Skeletal muscle tissue (tissue), 4 donors: ENCODE results near the gene ZACN. TPM values are rescaled to one million over a fixed set of nuclear protein-coding genes. Genes with fewer than 3 reads are reported as not detected.
"Not testable (repeated sequence)": the region's sequence is repeated elsewhere in the genome, so short reads cannot be mapped to it uniquely, and the experiment has no call there.

Source experiments
- H3K27ac ChIP-seq: one replicate; pipeline ENCODE4 v1.7.0; 2013; ENCODE audit warnings: mild to moderate bottlenecking, low read depth, low read length, inconsistent platforms
- H3K27me3 ChIP-seq, 3 donors: one replicate each; pipeline ENCODE4 v1.7.0; 2013; ENCODE audit warnings: low read length in 3 of 3; ENCODE audit not compliant: control insufficient read depth in 3 of 3, insufficient read depth in 3 of 3
- H3K36me3 ChIP-seq, 3 donors: one replicate each; pipeline ENCODE4 v1.7.0; 2013; ENCODE audit warnings: low read length in 3 of 3; ENCODE audit not compliant: control insufficient read depth in 3 of 3, insufficient read depth in 3 of 3
- H3K4me1 ChIP-seq, 3 donors: one replicate each; pipeline ENCODE4 v1.7.0; 2013; ENCODE audit warnings: low read length in 3 of 3, mild to moderate bottlenecking in 3 of 3; ENCODE audit not compliant: control insufficient read depth in 3 of 3, insufficient read depth in 3 of 3
- H3K4me3 ChIP-seq, 3 donors: one replicate each; pipeline ENCODE4 v1.7.0; 2013; ENCODE audit warnings: low read length in 3 of 3
- H3K9ac ChIP-seq, 3 donors: one replicate each; pipeline ENCODE4 v1.7.0; 2013; ENCODE audit warnings: low read length in 3 of 3, mild to moderate bottlenecking in 3 of 3, moderate library complexity in 2 of 3, low read depth in 1 of 3
- H3K9me3 ChIP-seq, 3 donors: one replicate each; pipeline ENCODE4 v1.7.0; 2013; ENCODE audit warnings: low read length in 3 of 3; ENCODE audit not compliant: control insufficient read depth in 3 of 3
- total RNA-seq: library from RNA; depleted of rRNA; stranded (reverse); fragments of >200 nt; gene quantifications from one replicate; pipeline ENCODE4 v1.2.3, GENCODE V29; 2014
- donor health status: Osteomylitis.

The ZACN gene
- total RNA-seq, 1 donor from 2014 or later, result not detected

GRCh38 chr17:76053246-76054111, 25.5 kb upstream of the ZACN start:
- H3K36me3 ChIP-seq, result peaks cover 58 to 66% (median 63%) of the 10 kb centered on the region in 3 donors
- no peaks in the 10 kb centered on the region for H3K9me3 ChIP-seq
- peaks cover 0 to 3% (median 0%) of the 10 kb centered on the region in 3 donors for H3K4me1 ChIP-seq
- H3K9ac ChIP-seq, result no peak overlapping the region
- H3K4me3 ChIP-seq, result no peak overlapping the region
- H3K27ac ChIP-seq, result no peak overlapping the region
- no peaks in the 10 kb centered on the region for H3K27me3 ChIP-seq

GRCh38 chr17:76054112-76054476, 24.9 kb upstream of the ZACN start:
- H3K4me3 ChIP-seq, result no peak overlapping the region
- no peaks in the 10 kb centered on the region for H3K9me3 ChIP-seq
- H3K9ac ChIP-seq, result no peak overlapping the region
- H3K4me1 ChIP-seq, result peaks cover 0 to 3% (median 0%) of the 10 kb centered on the region in 3 donors
- no peaks in the 10 kb centered on the region for H3K27me3 ChIP-seq
- peaks cover 58 to 67% (median 63%) of the 10 kb centered on the region in 3 donors for H3K36me3 ChIP-seq
- H3K27ac ChIP-seq, result no peak overlapping the region

GRCh38 chr17:76056882-76057281, 22.1 kb upstream of the ZACN start:
- Histone ChIP-seq H3K9ac (no peak overlapping the region), H3K36me3 (peaks cover 63 to 66% (median 66%) of the 10 kb centered on the region in 3 donors), H3K4me3 (no peak overlapping the region), H3K4me1 (no peaks in the 10 kb centered on the region), H3K27ac (no peak overlapping the region), H3K27me3 (no peaks in the 10 kb centered on the region), H3K9me3 (no peaks in the 10 kb centered on the region)

- not testable (repeated sequence) for H3K9me3 ChIP-seq, H3K4me3 ChIP-seq, H3K27ac ChIP-seq, H3K4me1 ChIP-seq, H3K9ac ChIP-seq, H3K27me3 ChIP-seq
- peaks cover 61 to 71% (median 64%) of the 10 kb centered on the region in 3 donors for H3K36me3 ChIP-seq
These were observed 20.7 kb upstream of the ZACN start for GRCh38 chr17:76058264-76058663.

- Histone ChIP-seq H3K27me3 (no peaks in the 10 kb centered on the region), H3K9me3 (no peaks in the 10 kb centered on the region), H3K27ac (no peak overlapping the region), H3K36me3 (peaks cover 55 to 76% (median 62%) of the 10 kb centered on the region in 3 donors), H3K4me3 (no peak overlapping the region), H3K4me1 (no peaks in the 10 kb centered on the region), H3K9ac (no peak overlapping the region)
These were observed 15.0 kb upstream of the ZACN start for GRCh38 chr17:76063875-76064546.

- Histone ChIP-seq H3K4me1 (peaks cover 5 to 6% (median 5%) of the 10 kb centered on the region in 3 donors), H3K36me3 (peaks cover 43 to 61% (median 52%) of the 10 kb centered on the region in 3 donors), H3K9me3 (no peaks in the 10 kb centered on the region), H3K27ac (no peak overlapping the region), H3K9ac (no peak overlapping the region), H3K4me3 (no peak overlapping the region), H3K27me3 (no peaks in the 10 kb centered on the region)
These were observed 13.2 kb upstream of the ZACN start for GRCh38 chr17:76065775-76066174.

- H3K27me3 ChIP-seq, result peaks cover 31 to 33% (median 33%) of the 10 kb centered on the region in 3 donors
- peaks cover 30 to 40% (median 33%) of the 10 kb centered on the region in 3 donors for H3K4me1 ChIP-seq
- no peaks in the 10 kb centered on the region for H3K9me3 ChIP-seq
- peak overlapping the region; percentile 86 to 98 (median 91) for H3K4me3 ChIP-seq
- peak overlapping the region; percentile 88 to 97 (median 94) for H3K9ac ChIP-seq
- peak overlapping the region; percentile 68 for H3K27ac ChIP-seq
- peaks cover 7 to 18% (median 15%) of the 10 kb centered on the region in 3 donors for H3K36me3 ChIP-seq
These were observed 7.3 kb upstream of the ZACN start for GRCh38 chr17:76071531-76072147.

GRCh38 chr17:76072148-76072858, 6.7 kb upstream of the ZACN start, which contains the start of gene SRP68:
Gene SRP68, minus strand, starts transcription at chr17:76072517. Its CDS starts 26 bp downstream, at chr17:76072491.
- H3K9ac ChIP-seq, result peak within 1 kb of the TSS; percentile 88 to 97 (median 94)
- peaks cover 33 to 47% (median 37%) of the 10 kb centered on the region in 3 donors for H3K4me1 ChIP-seq
- H3K36me3 ChIP-seq, result peaks cover 3 to 13% (median 10%) of the 10 kb centered on the region in 3 donors
- peak within 1 kb of the TSS; percentile 68 for H3K27ac ChIP-seq
- no peaks in the 10 kb centered on the region for H3K9me3 ChIP-seq
- peaks cover 38 to 40% (median 39%) of the 10 kb centered on the region in 3 donors for H3K27me3 ChIP-seq
- H3K4me3 ChIP-seq, result peak within 1 kb of the TSS; percentile 86 to 98 (median 91)
